GM21737 (cell line): ENCODE results near the gene WFS1.

Source experiments
- ATAC-seq: cut with Tn5 transposase; IDR thresholded peaks from one replicate; pipeline ENCODE4 v1.9.1; 2021; ENCODE audit warnings: mild to moderate bottlenecking, moderate library complexity; ENCODE audit not compliant: unreplicated experiment

WFS1 gene

GRCh38 chr4:6296026-6296425 is 26.4 kb downstream of the WFS1 start:
- no peak for ATAC-seq

DNA sequence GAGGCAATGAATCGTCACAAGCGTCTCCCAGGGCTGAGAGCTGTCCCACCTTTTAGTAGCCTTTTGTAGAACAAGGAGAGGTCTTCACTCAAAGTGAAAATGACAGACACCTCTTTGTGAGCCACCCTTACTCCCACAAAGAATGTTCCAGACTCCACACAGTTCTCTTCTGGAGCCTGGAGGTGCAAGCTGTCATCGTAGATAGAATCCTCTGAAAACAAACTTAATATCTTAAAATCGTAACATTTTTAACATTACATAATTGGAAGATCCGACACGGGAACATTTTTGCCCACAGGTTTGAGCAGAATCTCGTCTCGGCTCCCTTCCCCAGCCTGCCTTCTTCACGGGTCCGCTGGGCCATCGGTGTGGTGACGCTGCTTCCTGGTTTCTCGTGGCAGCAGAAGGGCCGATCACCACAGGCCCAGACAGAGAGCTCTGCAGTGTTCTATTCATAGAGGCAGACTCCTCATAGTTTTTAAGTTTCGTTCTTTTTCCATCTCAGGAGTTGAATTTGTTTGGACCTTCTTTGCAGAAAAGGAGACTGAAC is 27.7 kb downstream of the WFS1 start:
- no peak for ATAC-seq

- ATAC-seq = no peak
Observed at GRCh38 chr4:6298035-6298434, 28.4 kb downstream of the WFS1 start.

GRCh38 chr4:6298852-6299251 is 29.2 kb downstream of the WFS1 start:
- no peak for ATAC-seq

DNA sequence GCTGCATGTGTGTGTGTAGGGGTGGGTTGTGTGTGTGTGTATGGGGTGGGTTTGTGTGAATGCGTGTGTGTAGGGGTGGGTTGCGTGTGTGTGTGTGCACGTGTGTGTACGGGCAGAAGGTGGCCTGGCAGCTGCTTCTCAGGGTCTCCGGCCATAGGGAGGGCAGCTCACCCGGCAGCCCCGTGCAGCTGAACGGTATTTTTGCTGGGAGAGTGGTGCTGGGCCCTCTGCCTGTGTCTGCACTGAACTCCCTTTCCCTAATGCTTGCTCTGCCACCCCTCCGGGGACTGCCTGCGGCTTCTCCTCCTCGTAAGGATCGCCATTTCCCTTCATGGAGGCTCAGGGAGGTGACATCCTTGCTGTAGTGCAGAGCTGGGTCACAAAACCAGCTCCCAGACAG is 30.2 kb downstream of the WFS1 start:
- ATAC-seq = no peak

GRCh38 chr4:6300359-6300758 is 30.7 kb downstream of the WFS1 start:
- no peak for ATAC-seq

DNA sequence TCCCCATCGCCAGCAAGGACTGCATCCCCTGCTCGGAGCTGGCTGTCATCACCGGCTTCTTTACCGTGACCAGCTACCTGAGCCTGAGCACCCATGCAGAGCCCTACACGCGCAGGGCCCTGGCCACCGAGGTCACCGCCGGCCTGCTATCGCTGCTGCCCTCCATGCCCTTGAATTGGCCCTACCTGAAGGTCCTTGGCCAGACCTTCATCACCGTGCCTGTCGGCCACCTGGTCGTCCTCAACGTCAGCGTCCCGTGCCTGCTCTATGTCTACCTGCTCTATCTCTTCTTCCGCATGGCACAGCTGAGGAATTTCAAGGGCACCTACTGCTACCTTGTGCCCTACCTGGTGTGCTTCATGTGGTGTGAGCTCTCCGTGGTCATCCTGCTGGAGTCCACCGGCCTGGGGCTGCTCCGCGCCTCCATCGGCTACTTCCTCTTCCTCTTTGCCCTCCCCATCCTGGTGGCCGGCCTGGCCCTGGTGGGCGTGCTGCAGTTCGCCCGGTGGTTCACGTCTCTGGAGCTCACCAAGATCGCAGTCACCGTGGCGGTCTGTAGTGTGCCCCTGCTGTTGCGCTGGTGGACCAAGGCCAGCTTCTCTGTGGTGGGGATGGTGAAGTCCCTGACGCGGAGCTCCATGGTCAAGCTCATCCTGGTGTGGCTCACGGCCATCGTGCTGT is 31.5 kb downstream of the WFS1 start:
- no peak for ATAC-seq

- no peak for ATAC-seq
Observed at GRCh38 chr4:6301732-6302442, 32.2 kb downstream of the WFS1 start.

DNA sequence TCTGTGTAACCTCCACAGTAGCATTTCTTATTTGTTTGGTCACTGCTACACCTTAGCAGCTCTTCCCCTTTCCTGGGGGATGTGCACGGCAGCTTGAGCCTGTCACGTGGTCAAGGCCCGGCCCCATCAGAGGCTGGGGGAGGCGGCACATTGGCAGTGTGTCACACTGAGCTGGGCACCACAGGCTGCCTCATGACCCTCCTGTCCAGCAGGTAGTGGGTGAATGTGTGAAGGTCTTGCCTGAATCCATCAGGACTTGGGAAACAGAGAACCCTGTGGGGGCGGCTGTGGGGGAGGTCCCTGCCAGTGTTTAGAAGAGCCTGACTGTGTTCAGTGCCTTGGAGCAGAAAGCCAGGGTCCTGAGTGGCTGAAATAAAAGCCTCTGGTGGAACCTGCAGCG is 33.2 kb downstream of the WFS1 start:
- no peak for ATAC-seq

- no peak for ATAC-seq
Observed at GRCh38 chr4:6303943-6304342, 34.3 kb downstream of the WFS1 start.

DNA sequence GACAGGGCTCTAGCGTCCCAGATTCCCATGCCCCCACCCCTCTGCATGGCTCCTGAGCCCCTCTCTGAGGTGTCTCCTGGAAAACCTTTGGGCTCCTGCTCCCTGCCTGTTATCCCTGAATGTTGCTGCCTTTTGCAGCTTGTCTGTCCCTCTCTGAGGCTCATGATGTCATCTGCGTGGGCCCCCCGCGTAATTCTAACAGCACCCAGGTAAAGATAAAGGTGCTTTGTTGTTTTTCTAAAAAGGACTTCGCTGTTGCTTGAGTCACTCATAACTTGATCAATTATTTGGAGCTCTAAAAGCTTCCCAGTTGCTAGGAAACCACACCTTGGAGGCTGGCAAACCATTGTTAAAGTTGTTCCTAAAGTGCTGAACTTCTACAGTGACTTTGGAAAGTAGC is 36.6 kb downstream of the WFS1 start:
- ATAC-seq = no peak

GRCh38 chr4:6307230-6307629 is 37.6 kb downstream of the WFS1 start:
- no peak for ATAC-seq

- no peak for ATAC-seq
Observed at GRCh38 chr4:6307891-6308290, 38.2 kb downstream of the WFS1 start.

DNA sequence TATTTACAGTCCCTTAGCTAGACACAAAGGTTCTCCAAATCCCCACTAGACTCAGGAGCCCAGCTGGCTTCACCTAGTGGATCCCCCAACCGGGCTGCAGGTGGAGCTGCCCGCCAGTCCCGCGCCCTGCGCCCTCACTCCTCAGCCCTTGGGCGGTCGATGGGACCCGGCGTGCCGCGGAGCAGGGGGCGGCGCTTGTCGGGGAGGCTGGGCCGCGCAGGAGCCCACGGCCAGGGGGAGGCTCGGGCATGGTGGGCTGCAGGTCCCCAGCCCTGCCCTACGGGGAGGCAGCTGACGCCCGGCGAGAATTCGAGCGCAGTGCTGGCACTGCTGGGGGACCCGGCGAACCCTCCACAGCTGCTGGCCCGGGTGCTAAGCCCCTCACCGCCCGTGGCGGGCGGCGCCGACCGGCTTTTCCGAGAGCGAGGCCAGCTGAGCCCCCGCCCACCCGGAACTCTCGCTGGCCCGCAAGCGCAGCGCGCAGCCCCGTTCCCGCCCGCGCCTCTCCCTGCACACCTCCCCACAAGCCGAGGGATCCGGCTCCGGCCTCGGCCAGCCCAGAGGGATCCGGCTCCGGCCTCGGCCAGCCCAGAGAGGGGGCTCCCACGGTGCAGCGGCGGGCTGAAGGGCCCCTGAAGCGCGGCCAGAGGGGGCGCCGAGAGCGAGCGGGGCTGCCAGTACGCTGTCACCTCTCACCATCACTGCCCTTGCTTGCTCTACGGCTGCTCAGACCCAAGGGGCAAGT is 39.4 kb downstream of the WFS1 start:
- ATAC-seq = no peak

DNA sequence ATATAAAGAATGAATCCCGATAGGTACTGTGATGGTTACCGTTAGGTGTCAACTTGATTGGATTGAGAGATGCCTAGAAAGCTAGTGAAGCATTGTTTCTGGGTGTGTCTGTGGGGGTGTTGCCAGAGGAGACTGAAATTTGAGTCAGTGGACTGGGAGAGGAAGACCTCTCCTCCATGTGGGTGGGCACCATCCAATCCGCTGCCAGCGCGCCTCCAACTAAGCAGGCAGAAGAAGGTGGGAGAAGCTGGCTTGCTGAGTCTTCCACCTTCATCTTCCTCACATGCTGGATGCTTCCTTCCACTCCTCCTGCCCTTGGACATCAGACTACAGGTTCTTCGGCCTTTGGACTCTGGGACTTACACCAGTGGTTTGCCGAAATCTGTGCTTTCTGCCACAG is 40.1 kb downstream of the WFS1 start:
- no peak for ATAC-seq

- no peak for ATAC-seq
Observed at GRCh38 chr4:6313216-6313615, 43.6 kb downstream of the WFS1 start.

DNA sequence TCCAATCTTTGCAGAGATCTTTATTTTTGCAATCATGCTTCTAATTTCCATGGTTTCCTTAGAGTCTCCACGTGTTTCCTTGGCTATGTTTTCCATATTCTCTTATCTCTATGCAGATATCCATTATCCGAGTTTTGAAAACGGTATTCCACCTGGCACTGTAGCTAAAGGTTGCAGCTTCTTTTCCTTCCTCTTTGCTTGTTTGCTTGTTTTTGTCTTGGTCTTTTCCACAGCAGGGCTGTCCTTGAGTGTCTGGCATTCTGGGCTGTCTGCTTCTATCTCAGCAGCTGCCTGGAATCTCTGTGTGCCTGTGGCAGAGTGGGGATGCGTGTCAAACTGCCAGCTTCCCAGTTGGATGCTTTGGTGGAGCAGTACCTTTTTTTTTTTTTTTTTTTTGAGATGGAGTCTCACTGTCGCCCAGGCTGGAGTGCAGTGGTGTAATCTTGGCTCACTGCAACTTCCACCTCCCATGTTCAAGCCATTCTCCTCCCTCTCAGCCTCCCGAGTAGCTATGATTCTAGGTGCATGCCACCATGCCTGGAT is 46.9 kb downstream of the WFS1 start:
- no peak for ATAC-seq

GRCh38 chr4:6318206-6318605 is 48.6 kb downstream of the WFS1 start:
- ATAC-seq = no peak

DNA sequence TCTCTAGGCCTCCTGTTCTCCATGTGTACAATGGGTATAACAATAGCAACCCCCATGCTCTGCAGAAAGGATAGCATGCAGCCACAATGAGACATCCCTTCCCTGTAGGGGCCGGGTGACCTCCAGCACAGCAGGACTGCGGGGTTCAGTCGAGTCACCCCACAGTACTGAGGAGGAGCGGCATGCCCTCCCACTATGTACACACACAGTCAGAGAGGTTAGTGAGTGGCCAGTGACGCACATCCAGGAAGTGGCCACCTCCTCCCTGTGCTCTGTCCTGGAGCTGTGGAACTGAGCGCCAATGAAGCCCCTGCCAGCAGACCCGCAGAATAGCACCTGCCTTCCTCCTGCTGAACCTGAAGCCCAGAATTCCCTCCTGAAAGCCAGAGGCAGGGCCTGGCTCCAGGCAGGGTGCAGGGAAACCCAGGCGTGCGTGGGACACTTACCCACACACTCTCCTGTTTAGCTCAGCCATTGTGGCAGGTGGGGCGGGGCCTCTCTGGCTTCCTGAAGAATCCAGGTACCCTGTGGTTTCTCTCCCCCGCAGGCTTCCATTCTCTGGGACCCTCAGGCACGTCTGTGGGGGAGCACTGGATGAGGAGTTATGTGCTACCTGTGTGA is 50.0 kb downstream of the WFS1 start:
- no peak for ATAC-seq

DNA sequence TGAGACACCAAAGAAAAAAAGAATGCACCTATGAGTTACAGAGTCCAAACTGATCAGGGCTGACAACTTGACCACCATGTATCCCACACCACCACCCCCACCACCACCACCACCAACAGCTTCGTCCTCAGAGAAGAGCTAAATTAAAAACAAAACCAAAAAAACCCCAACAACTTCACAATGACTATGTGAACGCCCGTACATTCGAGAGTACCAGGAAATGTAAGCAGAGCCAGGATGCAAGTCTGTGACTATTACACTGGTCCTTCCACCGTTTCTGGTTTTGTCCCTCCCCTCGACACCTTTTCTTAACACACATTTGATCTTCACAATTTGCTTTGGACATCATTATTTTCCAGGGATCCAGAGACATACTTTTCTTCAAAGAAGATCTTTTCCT is 51.0 kb downstream of the WFS1 start:
- ATAC-seq = no peak

DNA sequence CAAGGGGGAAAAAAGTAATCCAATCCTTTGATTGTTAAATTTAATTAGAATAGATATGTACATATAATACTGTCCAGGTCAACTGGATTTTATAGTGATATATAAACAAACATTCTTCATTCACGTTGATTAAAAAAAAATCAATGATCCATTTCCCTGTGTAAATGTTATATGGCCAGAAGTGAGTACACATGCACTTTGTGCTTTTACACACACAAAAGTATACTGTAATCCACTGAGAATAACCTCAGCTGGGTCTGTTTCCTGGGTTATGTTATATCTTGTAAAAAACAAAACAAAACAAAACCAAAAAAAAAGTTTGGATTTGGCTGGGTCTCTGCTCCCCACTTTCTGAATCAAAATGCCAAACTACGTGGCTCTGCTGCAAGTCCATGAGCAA is 51.7 kb downstream of the WFS1 start:
- no peak for ATAC-seq
